ENCODE data around the gene IGSF22. TPM values are rescaled to one million over a fixed set of nuclear protein-coding genes. Genes with fewer than 3 reads are reported as not detected.

The IGSF22 gene
- total and polyA plus RNA-seq, 2 of the 8 experiments (the other 6 are each of a cell fraction or from before 2014, with no cell fraction given) = 0.14 TPM; not detected in 1

GRCh38 chr11:18699269-18699596, 26.8 kb downstream of the IGSF22 start (continued):
- TF ChIP-seq, protein P1, sequence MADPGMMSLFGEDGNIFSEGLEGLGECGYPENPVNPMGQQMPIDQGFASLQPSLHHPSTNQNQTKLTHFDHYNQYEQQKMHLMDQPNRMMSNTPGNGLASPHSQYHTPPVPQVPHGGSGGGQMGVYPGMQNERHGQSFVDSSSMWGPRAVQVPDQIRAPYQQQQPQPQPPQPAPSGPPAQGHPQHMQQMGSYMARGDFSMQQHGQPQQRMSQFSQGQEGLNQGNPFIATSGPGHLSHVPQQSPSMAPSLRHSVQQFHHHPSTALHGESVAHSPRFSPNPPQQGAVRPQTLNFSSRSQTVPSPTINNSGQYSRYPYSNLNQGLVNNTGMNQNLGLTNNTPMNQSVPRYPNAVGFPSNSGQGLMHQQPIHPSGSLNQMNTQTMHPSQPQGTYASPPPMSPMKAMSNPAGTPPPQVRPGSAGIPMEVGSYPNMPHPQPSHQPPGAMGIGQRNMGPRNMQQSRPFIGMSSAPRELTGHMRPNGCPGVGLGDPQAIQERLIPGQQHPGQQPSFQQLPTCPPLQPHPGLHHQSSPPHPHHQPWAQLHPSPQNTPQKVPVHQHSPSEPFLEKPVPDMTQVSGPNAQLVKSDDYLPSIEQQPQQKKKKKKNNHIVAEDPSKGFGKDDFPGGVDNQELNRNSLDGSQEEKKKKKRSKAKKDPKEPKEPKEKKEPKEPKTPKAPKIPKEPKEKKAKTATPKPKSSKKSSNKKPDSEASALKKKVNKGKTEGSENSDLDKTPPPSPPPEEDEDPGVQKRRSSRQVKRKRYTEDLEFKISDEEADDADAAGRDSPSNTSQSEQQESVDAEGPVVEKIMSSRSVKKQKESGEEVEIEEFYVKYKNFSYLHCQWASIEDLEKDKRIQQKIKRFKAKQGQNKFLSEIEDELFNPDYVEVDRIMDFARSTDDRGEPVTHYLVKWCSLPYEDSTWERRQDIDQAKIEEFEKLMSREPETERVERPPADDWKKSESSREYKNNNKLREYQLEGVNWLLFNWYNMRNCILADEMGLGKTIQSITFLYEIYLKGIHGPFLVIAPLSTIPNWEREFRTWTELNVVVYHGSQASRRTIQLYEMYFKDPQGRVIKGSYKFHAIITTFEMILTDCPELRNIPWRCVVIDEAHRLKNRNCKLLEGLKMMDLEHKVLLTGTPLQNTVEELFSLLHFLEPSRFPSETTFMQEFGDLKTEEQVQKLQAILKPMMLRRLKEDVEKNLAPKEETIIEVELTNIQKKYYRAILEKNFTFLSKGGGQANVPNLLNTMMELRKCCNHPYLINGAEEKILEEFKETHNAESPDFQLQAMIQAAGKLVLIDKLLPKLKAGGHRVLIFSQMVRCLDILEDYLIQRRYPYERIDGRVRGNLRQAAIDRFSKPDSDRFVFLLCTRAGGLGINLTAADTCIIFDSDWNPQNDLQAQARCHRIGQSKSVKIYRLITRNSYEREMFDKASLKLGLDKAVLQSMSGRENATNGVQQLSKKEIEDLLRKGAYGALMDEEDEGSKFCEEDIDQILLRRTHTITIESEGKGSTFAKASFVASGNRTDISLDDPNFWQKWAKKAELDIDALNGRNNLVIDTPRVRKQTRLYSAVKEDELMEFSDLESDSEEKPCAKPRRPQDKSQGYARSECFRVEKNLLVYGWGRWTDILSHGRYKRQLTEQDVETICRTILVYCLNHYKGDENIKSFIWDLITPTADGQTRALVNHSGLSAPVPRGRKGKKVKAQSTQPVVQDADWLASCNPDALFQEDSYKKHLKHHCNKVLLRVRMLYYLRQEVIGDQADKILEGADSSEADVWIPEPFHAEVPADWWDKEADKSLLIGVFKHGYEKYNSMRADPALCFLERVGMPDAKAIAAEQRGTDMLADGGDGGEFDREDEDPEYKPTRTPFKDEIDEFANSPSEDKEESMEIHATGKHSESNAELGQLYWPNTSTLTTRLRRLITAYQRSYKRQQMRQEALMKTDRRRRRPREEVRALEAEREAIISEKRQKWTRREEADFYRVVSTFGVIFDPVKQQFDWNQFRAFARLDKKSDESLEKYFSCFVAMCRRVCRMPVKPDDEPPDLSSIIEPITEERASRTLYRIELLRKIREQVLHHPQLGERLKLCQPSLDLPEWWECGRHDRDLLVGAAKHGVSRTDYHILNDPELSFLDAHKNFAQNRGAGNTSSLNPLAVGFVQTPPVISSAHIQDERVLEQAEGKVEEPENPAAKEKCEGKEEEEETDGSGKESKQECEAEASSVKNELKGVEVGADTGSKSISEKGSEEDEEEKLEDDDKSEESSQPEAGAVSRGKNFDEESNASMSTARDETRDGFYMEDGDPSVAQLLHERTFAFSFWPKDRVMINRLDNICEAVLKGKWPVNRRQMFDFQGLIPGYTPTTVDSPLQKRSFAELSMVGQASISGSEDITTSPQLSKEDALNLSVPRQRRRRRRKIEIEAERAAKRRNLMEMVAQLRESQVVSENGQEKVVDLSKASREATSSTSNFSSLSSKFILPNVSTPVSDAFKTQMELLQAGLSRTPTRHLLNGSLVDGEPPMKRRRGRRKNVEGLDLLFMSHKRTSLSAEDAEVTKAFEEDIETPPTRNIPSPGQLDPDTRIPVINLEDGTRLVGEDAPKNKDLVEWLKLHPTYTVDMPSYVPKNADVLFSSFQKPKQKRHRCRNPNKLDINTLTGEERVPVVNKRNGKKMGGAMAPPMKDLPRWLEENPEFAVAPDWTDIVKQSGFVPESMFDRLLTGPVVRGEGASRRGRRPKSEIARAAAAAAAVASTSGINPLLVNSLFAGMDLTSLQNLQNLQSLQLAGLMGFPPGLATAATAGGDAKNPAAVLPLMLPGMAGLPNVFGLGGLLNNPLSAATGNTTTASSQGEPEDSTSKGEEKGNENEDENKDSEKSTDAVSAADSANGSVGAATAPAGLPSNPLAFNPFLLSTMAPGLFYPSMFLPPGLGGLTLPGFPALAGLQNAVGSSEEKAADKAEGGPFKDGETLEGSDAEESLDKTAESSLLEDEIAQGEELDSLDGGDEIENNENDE (IDR thresholded peaks at IDR 0.05; ENCODE audit: insufficient replicate concordance, low read length) = no peak
- TF ChIP-seq BACH1 (IDR thresholded peaks at IDR 0.05; ENCODE audit: low read length) (no peak), SIX5 (IDR thresholded peaks at IDR 0.05; ENCODE audit: low read depth, low read length) (no peak), HDAC2 (IDR thresholded peaks at IDR 0.05; ENCODE audit: borderline replicate concordance in 1 of 2, low read depth in 2 of 2, low read length in 2 of 2) (no peak), NRF1 (IDR thresholded peaks at IDR 0.05; ENCODE audit: low read depth, low read length) (no peak), SIN3A (conservative IDR thresholded peaks at IDR 0.05 in 1 of 2, IDR thresholded peaks at IDR 0.05 in 1 of 2; ENCODE audit: low read depth in 1 of 2, low read length in 2 of 2) (no peak), KDM5A (IDR thresholded peaks at IDR 0.05; ENCODE audit: low read length) (no peak), CTBP2 (IDR thresholded peaks at IDR 0.05; ENCODE audit: borderline replicate concordance, insufficient read depth, insufficient read length, low read length) (no peak), CBX5 (IDR thresholded peaks at IDR 0.05; ENCODE audit: low read depth, low read length) (no peak), SIRT6 (IDR thresholded peaks at IDR 0.05; ENCODE audit: low read length) (no peak), POLR2AphosphoS5 (IDR thresholded peaks at IDR 0.05; ENCODE audit: low read depth, low read length) (no peak), CEBPB (IDR thresholded peaks at IDR 0.05; ENCODE audit: low read depth, low read length) (no peak)
